Stomach (tissue), 4 donors: Measurements from ENCODE around the gene CEP76.

Source experiments
- EP300 ChIP-seq: sonication (generic); formaldehyde crosslinking; IDR thresholded peaks from one replicate; pipeline ENCODE4 v1.6.1; 2017; ENCODE audit warnings: antibody characterized with exemption
- POLR2A ChIP-seq, 4 donors: fragments of 450-650 bp; IDR thresholded peaks; one replicate each; pipeline ENCODE4 v1.6.1; 2016; ENCODE audit warnings: antibody characterized with exemption in 4 of 4, control low read depth in 2 of 4, mild to moderate bottlenecking in 1 of 4, moderate library complexity in 1 of 4
- POLR2AphosphoS5 ChIP-seq, 3 donors: sonication (generic); formaldehyde crosslinking; IDR thresholded peaks; one replicate each; pipeline ENCODE4 v1.6.1; 2016; ENCODE audit warnings: antibody characterized with exemption in 3 of 3
- TF ChIP-seq, protein P1 (sequence below), 7 experiments: fragments of 450-650 bp in 4 of 7; fragments of 200-600 bp in 3 of 7; sonication (generic) in 3 of 7; IDR thresholded peaks; one replicate each; pipeline ENCODE4 v1.5.1; 2016 to 2019; ENCODE audit warnings: antibody characterized with exemption in 7 of 7, control low read depth in 2 of 7, mild to moderate bottlenecking in 1 of 7

DNA sequence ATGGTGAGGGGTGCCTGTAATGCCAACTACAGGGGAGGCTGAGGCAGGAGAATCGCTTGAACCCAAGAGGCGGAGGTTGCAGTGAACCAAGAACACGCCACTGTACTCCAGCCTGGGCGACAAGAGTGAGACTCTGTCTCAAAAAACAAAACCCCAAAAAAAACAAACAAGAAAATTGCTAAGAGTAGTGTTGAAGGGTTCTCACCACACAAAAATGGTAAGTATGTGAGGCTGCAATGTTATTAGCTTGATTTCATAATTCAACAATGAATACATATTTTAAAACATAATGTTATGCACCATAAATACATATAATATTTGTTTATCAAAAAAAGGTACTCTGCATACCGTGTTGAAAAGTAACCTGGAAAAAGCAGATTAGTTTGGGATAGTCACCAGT is 46.1 kb upstream of the CEP76 start:
- TF ChIP-seq, protein P1, sequence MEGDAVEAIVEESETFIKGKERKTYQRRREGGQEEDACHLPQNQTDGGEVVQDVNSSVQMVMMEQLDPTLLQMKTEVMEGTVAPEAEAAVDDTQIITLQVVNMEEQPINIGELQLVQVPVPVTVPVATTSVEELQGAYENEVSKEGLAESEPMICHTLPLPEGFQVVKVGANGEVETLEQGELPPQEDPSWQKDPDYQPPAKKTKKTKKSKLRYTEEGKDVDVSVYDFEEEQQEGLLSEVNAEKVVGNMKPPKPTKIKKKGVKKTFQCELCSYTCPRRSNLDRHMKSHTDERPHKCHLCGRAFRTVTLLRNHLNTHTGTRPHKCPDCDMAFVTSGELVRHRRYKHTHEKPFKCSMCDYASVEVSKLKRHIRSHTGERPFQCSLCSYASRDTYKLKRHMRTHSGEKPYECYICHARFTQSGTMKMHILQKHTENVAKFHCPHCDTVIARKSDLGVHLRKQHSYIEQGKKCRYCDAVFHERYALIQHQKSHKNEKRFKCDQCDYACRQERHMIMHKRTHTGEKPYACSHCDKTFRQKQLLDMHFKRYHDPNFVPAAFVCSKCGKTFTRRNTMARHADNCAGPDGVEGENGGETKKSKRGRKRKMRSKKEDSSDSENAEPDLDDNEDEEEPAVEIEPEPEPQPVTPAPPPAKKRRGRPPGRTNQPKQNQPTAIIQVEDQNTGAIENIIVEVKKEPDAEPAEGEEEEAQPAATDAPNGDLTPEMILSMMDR (IDR thresholded peaks at IDR 0.05), result no peak
- no peak for TF ChIP-seq POLR2A (IDR thresholded peaks at IDR 0.05)
- no peak for TF ChIP-seq EP300
- no peak for TF ChIP-seq POLR2AphosphoS5 (IDR thresholded peaks at IDR 0.05)
